Amygdala (tissue), 56 donors: ENCODE results near the gene THBS1.

ENCODE experiments used
- DNase-seq, 56 donors: peaks; one replicate each; lab custom pipeline; 2025; lab: John Stamatoyannopoulos, UW

THBS1 gene

GRCh38 chr15:39598958-39599845, 18.3 kb downstream of the THBS1 start:
- no peak for DNase-seq

- no peak for DNase-seq
Measured at GRCh38 chr15:39599871-39600270, 19.0 kb downstream of the THBS1 start.

- DNase-seq: no peak
Measured at GRCh38 chr15:39602143-39602542, 21.3 kb downstream of the THBS1 start.

- no peak for DNase-seq
Measured at GRCh38 chr15:39605146-39605545, 24.3 kb downstream of the THBS1 start.

GRCh38 chr15:39608185-39609139, 27.6 kb downstream of the THBS1 start:
- no peak for DNase-seq

- DNase-seq: no peak
Measured at GRCh38 chr15:39609166-39609916, 28.5 kb downstream of the THBS1 start.

GRCh38 chr15:39610665-39611064, 29.8 kb downstream of the THBS1 start:
- DNase-seq: no peak

- no peak for DNase-seq
Measured at GRCh38 chr15:39613271-39613670, 32.4 kb downstream of the THBS1 start.

GRCh38 chr15:39613861-39614260, 33.0 kb downstream of the THBS1 start:
- DNase-seq: no peak

- DNase-seq: no peak
Measured at GRCh38 chr15:39616731-39617455, 36.0 kb downstream of the THBS1 start.

- DNase-seq: no peak
Measured at GRCh38 chr15:39618063-39618823, 37.4 kb downstream of the THBS1 start.

GRCh38 chr15:39621210-39621609, 40.3 kb downstream of the THBS1 start:
- DNase-seq: no peak

- DNase-seq: no peak
Measured at GRCh38 chr15:39621976-39622375, 41.1 kb downstream of the THBS1 start.

- DNase-seq: no peak
Measured at GRCh38 chr15:39622660-39623516, 42.0 kb downstream of the THBS1 start.

- DNase-seq: no peak
Measured at GRCh38 chr15:39623529-39623931, 42.7 kb downstream of the THBS1 start.

GRCh38 chr15:39624806-39625205, 43.9 kb downstream of the THBS1 start:
- DNase-seq: no peak

- no peak for DNase-seq
Measured at GRCh38 chr15:39625451-39625850, 44.6 kb downstream of the THBS1 start.

- no peak for DNase-seq
Measured at GRCh38 chr15:39625856-39626255, 45.0 kb downstream of the THBS1 start.
